Activated CD8-positive, alpha-beta memory T cell treated with anti-CD3 and anti-CD28 coated beads for 1 hour (primary cell): Measurements from ENCODE around the gene ST6GALNAC4.
"Not testable (repeated sequence)": the region's sequence is repeated elsewhere in the genome, so short reads cannot be mapped to it uniquely, and the experiment has no call there.

Source experiments
- DNase-seq, 2 donors: peaks; one replicate each; pipeline ENCODE4 v3.0.0-alpha.2; 2020; ENCODE audit warnings: low read depth in 1 of 2; ENCODE audit errors: extremely low read depth in 1 of 2

Gene ST6GALNAC4

GRCh38 chr9:127874301-127875221, 42.3 kb downstream of the ST6GALNAC4 start:
- DNase-seq, result no peak

DNA sequence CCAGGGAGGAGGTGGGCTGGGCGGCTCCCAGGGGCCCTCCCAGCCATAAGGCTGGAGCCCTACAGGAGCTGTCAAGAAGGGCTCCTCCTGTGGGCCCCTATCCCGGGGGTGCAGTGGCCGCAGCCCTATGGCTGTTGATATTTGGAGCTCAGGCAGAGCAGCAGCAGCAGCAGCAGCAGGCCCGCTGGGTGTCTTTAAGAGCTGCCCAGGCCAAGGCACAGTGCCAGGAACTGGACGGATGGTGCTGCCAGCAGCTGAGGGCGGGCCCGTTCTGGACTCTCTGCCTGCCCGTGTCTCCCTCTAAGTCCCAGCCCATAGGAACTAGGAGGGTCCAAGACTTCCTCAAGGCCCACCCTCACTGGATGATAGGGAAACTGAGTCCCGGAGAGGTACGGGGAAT, 43.0 kb downstream of the ST6GALNAC4 start:
- DNase-seq, result no peak

DNA sequence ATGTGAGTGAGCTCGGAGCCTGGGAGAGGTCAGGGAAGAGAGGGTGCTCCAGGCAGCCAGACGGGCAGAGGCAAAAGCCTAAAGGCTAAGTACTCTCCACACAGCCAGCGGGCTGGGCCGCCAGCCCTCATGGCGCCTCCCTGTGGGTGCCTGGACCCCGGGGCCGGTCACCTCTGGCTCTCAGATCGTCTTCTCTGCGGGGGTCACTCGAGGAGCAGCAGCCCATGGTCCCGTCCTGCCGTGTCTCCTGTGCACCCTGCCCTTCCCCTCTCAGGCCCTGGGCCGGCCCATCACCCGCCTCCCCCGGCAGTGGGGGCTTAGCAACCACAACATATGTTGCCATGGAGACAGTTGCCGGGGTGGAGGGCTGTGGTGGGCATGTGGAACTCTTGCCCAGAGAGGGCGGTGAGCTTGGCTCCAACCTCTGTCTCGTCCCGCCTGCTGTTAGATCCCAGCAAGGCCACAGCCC, 43.6 kb downstream of the ST6GALNAC4 start:
- DNase-seq, result no peak

- no peak for DNase-seq
Observed at GRCh38 chr9:127872369-127873222, 44.2 kb downstream of the ST6GALNAC4 start.

DNA sequence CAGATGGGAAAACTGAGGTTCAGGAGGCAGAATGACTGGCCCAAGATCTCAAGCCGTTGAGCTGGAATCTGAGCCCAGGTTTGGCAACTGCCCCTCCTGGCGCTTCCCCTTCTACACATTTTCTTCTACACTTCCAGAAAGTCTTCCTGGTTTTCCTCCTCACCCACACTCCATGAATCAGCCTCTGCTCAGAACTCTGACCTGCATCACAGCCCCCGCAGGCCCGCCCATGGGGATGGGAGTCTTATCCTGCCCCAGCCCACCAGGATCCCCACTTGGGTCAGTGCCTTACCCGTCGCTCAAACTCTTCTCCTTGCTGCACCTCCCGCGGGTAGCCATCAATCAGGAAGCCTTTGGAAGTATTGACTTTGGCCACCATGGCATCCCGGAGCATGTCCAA, 45.3 kb downstream of the ST6GALNAC4 start:
- no peak for DNase-seq

- no peak for DNase-seq
Observed at GRCh38 chr9:127870887-127871286, 46.0 kb downstream of the ST6GALNAC4 start.

GRCh38 chr9:127870153-127870491, 46.7 kb downstream of the ST6GALNAC4 start:
- not testable (repeated sequence) for DNase-seq

- peak; percentile 52 to 68 for DNase-seq
Observed at GRCh38 chr9:127869310-127870152, 47.3 kb downstream of the ST6GALNAC4 start.

GRCh38 chr9:127868278-127868902, 48.5 kb downstream of the ST6GALNAC4 start:
- no peak for DNase-seq

GRCh38 chr9:127867356-127868277, 49.2 kb downstream of the ST6GALNAC4 start:
- no peak for DNase-seq

DNA sequence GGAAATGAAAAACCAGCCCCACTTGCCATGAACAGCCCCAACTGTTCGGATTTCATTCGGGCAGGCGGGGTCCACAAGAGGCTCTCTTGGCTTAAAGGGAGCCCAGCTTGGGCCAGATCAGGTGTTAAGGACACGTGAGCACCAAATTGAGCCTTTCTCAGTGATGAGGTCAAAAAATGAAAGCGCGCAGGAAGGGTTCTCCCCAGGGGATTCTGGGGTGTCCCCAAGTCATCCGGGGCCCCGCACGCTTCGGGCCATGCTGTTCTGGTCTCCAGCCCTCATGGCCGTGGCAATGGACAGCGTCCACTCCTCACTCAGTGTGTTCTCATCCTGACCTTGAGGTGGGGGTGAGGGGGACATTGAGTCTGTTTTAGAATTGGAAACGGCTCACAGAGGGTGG, 50.3 kb downstream of the ST6GALNAC4 start:
- DNase-seq, result no peak

DNA sequence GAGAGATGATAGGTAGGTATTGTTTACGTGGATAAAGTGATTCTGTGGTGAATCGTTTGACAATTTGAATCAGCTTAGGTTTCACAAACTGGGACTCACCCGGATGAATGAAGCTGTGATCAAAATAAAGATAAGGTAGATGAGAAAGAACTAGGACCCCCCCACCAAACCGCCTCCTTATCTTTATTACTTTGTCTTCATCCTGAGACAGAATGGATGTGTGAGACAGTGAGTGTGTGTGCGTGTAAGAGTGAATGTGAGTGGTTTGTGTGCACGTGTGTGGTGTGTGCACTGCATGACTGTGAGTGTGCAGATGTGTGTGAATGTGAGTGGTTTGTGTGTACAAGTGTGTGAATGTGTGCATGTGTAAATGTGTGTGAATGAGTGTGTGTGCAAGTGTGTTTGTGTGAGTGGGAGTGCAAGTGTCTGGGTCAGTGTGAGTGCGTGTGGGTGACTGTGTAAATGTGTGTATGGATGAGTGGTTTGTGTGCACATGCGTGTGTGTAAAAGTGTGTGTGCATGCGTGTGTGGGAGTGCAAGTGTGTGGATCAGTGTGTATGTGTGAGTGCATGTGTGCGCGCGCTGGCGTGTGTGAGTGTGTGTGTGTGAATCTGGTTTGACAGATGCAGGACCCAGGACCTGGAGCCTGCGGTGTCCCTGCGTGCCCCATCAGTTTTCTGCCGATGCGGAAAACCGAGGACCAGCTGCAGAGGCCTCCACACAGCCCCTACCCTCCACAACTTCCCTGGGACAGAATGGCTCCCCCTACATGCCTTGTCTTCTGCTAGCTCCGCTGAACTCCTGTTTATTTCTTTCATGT, 51.0 kb downstream of the ST6GALNAC4 start:
- DNase-seq, result no peak

DNA sequence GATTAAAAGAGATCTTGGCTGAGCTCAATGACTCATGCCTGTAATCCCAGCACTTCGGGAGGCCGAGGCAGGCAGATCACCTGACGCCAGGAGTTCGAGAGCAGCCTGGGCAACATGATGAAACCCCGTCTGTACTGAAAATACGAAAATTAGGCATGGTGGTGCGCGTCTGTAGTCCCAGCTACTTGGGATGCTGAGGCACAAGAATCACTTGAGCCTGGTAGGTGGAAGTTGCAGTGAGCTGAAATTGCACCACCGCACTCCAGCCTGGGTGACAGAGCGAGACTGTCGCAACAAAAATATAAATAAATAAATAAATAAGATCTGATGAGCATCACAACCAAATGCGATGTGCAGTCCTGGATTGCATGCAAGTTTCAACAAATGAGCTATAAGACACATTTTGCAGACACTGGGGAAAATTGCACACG, 53.6 kb downstream of the ST6GALNAC4 start:
- no peak for DNase-seq

DNA sequence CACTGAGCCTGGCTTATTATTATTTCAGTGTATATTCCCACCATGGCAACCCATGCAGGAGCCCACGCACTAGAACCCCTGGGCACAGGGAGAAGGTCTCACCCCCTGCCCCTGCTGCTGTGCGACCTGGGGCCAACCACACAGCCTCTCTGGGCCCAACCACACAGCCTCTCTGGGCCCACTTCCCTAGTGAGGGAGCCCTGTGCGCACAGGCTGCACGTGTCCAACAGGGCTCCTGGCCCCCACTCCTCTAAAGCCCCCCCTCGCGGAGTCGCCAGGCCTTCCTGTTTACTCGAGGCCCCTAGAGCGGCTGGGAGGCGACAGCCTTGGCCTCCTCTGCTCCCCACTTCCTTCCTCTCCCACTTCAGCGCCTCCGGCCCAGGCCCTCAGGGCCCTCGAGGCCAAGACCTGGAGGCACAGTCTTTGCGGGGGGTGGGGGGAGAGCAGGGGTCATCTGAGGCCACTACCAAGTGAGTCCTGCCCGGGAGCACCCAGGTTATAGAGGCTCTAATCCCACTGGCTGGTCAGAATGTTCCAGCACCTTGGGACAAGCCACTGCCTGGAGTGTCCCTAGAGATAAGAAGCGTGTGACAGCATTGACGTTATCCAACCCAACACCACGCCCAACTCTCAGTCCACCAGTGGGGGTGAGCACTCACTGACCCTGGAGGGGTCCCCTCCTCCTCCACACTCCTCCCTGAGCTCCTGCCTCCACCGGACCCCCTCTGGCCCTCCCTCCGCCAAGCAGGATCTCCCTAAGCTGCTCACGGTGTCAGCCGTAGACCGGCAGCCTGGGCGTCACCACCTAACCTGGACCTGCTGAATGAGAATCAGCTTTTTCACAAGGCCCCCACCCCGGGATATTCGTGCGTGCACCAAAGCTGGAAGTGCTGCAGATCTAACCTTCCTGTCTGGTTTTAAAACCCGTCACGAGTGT, 54.5 kb downstream of the ST6GALNAC4 start:
- DNase-seq, result peak in 1 of 2 donors; percentile 35

DNA sequence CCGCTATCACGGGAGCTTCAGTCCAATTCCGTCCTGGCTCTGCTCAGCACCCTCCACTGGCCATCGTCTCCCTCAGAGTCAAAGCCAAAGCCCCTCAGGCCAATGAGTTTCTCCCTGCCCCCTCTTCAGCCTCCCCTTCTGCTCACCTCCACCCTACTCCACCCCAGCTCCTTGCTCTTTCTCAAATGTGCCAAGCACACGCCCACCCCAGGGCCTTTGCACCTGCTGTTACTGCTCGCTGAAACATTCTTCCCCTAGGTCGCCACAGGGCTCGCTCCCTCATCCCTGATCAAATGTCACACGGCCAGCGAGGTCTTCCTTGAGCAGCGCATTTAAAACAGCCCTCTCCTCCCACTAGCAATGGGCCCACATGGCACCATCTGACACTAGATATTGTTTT, 56.1 kb downstream of the ST6GALNAC4 start:
- DNase-seq, result no peak

GRCh38 chr9:127860260-127860659, 56.6 kb downstream of the ST6GALNAC4 start:
- no peak for DNase-seq

DNA sequence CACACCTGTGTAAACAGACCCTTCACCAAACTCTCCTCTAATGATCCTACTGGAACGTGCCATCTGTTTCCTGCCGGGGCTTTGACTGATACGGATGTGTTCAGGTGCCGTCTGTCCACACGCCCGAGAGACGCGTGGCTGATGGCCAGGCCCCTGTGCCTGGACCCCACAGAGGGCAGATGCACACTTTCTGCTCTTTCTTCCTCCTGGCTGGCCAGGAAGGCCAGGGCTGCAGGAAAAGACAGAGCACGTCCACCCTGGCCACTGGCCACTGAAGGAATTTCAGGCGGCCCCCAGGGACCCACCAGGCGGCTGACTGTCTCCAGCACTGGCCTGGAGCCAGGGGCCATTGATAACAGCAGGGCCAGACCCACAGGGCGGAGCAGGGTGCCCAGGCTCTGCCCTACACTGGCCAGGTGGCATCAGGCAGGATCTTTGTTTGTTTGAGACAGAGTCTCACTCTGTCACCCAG, 58.8 kb downstream of the ST6GALNAC4 start:
- DNase-seq, result no peak
